GM21526 (cell line): Measurements from ENCODE around the gene SLC38A3.

Source experiments
- ATAC-seq: cut with Tn5 transposase; IDR thresholded peaks from one replicate; pipeline ENCODE4 v1.9.1; 2021; ENCODE audit warnings: moderate library complexity; ENCODE audit not compliant: unreplicated experiment, low FRiP score

SLC38A3 gene

DNA sequence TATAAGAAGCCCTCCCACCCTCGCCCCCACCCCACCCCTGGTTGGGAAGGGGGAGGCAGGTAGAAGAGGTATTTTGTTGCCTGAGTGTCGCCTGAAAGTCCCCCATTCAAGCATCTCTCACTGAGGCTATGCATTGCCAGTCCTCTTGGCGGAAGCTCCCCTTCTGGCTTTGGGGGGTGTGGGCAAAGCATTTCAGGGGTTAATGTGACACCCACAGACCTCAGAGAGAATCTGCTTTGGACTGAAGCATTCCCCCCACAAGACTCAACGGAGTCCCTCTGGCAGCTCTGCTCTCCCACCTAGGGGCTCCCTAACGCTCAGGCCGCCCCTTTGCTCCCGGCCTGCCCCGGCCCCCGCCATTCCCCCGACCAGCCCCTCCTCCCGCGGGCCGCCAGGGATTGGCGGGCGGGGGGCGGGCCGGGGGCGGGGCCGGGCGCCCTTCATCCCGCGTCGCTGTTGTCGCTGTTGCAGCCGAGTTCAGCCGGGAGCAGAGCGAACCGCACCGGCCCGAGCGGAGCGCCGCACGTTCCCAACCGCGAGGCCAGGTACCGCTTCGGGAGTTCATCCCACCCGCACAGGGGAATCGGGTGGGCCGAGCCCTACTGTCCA, at the start of gene SLC38A3:
TSS of gene SLC38A3 (plus strand) at position 468 of the 609 bp plus-strand sequence. CDS start 8,929 bp downstream, outside the sequence.
- no peak for ATAC-seq

DNA sequence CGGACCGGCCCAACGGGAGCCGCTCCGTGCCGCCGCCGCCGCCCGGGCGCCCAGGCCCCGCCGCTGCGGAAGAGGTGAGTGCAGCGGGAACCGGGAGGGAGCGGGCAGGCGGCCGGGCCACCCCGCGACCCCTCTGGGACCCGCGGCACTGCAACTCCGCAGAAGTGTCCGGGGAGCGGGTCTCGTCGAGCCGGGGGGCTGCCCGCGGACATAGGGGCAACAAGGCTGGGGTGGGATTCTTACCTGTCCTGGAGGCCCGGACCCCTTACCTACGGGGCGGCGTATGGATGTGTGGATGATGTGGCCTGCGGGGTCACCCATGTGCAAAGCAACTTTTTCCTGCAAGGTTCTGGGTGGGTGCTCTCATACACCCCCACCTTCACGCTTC, 49.6 kb upstream of the SLC38A3 start:
- no peak for ATAC-seq

DNA sequence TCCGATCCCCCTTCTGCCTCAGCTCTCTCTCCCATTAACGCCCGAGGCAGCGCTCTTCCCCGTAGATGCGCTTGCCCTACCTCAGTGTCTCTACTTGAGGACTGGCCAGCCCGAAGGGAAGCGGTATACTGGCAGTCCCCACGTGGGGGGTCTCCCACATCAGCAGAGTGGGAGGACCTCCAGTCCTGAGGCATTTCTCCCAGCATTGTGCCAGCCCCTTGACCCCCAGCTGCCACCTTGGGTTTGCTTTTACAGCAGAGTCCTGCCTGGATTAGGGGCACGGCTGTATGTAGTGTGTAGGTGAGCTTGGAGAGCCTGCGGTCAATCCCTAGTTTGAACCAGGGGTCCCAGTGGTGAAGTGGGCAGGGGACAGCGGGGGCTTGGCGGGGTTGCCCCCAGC, 49.2 kb upstream of the SLC38A3 start:
- no peak for ATAC-seq

DNA sequence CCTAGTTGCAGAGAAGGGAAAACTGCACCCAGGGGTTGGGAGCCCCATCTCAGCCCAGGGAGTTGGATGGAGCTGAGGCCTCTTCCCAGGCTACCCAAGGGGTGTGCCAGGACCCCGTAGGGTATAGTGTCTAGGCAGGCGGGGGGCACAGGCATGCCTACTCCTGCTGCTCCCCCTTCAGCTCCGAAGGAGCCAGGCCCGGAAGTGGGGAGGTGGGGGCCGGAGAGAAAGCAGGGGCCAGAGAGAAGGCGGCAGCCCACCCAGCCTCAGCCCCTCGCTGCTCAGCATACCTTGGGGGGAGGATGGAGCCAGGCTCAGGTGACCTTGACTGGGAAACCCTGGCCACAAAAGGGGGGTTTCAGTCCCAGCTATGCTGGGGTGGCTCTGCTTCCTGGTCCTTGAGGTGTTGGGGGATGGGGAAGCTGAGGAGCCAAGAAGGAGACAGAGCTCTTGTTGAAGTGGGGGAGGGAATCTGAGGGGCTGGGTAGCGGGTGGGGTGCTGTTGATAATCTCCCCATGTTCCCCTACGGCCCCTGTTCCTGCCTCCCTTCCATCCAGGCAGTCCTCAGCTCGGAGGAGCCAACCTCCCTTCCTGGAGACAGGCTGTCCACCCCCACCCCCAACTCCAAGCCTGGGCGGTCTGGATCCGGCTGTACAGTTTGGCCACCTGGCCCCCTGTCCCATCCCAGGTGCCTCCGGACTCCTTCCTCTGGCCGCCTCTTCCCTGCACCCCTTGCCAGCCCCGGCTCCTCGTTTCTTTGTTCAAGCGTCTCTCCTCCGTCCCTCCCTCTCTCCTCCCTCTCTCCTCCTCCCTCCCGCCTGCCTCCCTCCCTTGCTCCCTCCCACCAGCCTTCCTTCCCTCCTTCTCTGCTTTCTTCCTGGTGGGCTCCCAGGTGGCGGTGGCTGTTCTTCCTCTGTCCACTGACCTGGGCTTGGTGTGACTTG, 48.2 kb upstream of the SLC38A3 start:
- ATAC-seq, result no peak

DNA sequence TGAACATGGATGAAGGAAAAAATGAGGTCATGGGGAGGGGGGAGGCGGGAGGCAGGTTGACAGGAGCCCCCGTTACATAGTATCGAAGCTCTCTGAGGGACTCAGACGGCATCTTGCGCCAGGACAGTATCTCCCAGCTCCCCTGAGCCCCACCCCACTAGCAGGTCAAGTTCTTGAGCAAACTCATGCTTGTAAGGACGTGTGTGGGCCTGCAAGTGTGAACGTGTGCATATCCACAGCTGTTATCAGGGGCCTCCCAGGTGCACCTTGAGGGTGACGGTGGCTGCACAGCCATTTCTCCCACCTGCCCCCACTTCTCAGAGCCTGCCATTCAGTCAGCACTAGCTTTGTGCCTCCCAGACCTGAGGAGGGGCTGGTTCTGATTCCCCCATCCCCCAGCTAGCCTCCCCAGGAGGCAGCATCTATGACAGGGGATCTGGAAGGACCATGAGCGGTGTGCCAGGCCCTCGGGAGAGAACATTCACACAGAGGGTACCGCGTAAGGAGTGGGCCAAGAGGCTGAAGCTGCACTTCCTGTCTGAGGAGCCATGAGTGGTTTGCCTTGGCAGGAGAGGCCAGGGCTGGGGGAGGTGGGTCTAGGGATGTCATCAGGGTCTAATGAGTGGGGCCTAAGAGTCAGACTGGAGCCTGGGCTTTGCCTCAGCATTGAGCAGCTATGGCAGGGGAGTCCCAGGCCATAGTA, 47.1 kb upstream of the SLC38A3 start:
- no peak for ATAC-seq

DNA sequence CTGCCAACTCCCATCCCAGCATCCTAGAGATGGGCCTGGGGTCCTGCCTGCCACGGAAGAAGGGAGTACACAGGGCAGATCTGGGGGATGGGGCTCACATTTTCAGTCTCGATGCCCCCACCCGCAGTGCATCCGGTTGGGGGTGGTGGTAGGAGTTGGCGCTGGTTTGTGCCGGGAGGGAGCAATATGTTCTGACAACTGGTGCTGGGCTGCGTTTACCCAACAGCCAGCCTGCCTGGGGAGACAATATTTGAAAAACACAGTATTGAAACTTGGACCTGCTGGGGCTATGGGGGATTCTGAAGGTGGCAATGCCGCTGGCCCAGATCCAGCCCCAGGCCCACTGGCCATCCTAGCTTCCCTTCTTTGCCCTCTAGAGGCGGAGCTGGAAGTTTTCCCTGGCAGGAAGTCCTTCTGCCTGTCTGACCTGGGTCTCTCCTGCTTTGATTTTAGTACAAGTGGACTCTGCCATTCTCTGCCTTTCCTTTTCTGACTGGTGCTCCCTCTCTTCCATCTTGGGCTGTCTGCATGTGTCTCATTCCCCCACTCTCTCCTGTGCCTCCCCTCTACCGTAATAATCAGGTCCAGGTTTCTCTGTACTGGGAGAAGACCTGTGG, 46.4 kb upstream of the SLC38A3 start:
- ATAC-seq, result no peak

DNA sequence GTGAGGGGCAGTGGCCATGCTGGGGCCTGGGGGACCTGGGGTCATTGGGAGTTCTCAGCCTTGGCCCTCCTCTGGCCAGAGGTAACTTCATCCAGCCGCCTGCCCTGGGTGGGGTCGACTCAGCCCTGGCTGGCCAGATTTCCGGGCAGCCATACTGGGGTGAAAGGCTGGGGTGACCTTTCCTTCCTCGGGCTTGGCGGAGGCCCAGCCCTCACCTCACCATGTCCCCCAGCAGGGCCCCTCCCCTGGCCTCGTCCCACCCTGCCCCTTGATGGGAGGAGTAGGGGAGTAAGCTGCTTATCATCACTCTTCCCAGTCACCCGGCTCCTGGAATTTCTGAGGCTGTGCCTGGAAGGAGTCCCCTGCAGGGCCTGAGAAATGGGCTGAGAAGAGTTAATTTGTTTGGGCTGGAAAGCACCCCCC, 44.5 kb upstream of the SLC38A3 start:
- no peak for ATAC-seq

DNA sequence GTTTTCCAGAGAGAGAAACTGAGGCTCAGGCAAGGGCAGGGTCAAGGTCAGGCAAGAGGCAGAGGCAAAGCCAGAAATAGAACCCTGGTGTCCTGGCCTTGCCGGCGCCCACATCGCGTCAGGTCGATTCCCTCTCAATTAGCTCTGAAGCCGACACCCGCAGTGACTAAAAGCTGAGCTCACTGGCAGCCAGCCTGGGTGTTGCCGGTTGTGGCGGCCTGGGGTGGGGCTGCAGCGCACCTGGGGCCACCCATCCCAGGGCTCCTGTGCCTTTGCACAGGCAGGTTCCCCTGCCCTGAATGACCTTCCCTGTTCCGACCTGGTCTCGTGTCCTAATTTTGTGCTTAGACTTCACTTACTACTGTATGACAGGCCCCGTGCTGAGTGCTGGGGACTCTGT, 43.8 kb upstream of the SLC38A3 start:
- no peak for ATAC-seq

DNA sequence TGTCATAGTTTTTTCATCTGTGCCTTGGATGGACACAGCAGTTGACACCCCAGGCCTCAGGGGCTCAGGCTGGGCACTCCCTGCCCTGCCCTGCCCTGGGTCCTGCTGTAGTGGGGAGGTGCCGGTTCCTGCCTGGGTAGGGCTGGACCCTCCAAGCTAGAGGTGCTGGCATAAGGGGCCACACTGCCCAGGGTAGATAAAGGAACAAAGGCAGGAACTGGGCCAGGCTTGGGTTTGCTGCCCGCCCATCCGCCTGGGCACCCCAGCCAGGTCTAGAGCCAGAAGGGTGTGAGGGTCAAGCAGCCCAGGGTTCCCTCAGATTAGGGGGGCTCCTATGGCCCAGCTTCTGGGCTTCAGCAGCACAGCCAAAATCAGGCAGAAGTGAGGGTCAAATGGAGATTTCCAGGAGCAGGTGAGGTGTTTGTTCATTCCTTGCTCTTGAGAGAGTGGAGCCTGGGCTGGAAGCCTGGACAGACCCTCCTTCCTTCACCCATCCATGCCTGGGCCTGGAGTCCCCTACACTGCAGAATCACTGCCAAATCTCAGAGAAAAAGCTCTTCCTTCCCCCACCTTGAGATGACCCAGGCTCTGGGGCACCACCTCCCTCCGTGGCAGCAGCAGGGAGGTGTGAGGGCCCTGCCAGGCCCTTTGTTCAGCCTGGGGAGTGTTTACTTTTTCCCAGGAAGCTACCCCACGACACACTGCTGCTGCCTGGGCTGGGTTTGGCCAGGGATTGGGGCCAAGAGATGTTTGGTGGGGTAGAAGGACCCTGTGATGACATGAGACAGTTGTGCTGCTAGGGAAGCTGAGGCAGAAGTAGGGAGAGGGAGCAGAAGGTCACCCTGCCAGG, 42.8 kb upstream of the SLC38A3 start:
- no peak for ATAC-seq

DNA sequence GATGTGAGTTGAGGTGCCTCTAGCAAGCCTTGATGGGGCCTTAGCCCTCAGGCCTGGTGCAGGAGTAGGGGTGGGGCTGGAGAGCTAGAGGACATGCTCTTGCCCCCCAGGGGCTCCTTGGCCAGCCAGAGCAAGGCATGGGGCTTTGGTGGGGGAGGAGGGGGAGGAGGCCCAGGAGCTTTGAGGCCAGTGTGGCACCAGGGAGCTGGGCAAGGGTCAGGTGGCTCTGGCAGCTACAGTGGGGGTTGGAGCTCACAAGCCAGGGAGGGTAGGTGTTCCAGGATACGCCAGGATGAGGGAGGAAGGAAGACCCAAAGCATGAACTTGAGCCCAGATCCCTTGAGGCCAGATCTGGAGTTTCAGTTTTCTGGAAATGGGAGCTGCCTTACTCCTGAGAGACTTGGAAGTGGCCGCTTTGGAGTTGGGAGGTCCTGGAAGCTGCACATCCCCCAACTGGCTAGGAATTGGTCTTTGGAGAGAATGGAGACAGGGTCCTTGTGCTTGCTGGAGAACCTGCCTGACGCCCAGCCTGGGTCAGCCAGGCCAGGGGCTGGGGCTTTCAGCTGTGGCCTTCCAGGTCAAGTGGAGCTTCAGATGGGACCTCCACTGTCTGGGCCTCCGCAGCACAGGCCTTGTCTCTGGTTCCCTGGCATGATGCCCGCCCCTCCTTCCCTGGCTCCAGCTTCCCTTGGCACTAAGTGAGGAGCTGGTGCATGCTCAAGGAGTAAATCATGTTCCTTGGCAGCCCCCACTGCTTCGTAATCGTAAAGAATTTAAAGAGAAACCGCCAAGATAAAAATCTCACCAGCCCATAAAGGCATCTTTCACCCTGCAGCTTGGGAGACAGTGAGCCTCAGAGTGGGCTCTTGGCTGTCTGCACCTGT, 41.3 kb upstream of the SLC38A3 start:
- no peak for ATAC-seq

DNA sequence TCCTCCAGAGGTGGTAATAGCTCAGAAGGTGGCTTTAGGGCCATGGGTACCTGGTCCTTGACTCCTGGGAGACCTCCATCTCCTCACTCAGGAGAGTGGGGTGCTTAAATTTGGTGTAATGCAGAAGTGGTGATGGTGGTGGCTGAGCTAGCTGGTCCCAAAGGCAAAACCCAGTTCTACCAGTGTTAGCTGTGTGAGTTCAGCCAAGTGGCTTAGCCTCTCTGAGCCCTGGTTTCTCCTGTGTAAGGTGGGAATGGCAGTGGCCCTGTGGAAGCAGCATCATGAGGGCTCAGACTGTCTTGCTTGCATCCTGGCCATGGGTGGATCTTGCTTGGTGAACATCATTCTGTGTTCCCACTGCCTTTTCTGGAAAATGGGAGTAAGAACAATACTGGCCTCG, 40.6 kb upstream of the SLC38A3 start:
- no peak for ATAC-seq

DNA sequence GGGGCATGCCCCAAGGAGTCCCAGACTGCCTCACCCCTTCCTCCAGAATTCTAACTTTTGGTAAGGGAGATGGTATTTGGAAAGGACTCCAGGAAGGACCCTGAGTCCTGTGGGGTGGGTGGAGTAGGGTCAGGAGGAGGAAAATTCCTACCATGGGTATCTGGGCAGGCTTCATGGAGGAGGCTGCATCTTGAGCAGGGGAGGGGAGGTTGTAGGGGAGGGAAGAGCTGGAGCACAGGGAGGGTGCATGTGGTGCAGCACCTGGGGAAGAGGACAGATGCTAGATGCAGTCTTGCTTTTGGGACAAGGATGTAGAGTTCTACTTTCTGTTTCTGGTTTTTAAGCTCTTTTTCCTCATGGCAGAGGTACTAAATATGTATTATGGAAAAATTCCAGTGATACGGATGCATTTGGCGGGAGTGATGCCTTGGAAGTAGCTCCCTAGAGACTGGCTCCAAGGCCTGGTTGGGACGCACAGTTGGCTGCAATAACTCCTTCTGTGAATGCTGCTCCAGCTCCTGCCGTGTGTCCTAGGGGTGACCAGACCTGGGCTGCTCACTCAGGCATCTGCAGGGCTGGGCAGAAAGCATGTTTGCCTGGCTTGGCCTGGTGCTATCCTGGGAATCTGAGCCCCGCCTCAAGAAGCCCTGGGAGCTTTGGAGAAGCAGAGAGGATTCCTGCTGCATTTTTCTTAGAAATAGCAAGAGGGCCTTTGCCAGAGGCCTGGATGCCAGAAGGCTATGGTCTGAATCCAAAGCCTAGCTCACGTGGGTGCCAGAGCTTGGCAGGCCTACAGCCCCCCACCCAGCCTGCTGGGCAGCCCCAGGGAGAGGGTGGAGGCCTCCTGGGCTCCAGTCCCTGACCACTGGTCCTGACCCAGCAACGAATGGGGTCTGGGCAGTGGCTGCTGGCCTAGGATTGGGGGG, 39.8 kb upstream of the SLC38A3 start:
- ATAC-seq, result no peak

DNA sequence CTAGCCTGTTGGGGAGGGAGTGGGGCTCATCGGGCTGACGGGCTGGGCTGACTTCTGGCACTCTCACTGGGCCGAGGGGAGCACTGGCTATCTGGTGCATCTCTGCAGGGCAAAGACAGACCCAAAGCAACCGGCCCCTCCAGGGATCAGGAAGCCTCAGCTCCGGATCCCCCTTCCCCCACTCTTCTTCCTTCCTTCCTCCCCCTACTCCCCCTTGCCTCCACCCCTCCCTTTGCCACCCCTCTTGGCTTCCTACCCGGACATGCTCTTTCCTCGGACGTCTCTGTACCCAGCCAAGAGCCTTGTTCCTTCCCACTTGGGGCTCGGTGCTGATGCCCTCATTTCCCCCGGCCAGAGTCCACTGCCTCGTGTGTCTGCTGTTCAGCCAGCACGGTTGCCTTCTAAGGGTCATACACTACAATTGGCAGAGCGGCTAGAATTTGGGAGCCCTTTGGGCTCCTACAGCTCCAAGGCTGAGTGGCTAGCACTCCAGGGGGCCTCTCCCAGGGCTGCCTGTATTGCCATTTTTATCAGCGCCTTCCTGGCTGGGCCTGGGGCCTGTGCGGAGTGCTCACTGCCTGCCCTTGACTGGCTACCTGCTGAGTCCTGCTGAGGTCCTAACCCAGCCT, 39.0 kb upstream of the SLC38A3 start:
- no peak for ATAC-seq

DNA sequence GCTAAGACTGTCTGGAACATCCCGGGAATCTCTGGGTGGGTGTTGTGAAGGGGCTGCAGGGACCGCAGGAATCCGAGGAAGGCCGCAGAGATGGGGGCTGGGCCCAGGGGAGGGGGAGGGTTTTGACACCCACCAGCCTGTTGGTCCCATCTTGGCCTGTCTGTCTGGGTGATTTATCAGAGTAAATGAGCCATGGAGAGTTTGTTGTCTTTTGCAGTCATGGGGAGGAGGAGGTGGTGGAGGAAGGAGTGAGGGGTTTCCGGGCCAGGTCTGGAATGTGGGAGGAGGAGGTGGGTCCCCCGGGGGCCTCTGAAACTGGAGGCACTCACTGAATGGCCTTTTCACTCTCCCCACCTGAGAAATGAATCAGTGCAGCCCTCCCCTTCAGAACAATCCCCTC, 38.5 kb upstream of the SLC38A3 start:
- ATAC-seq, result no peak

DNA sequence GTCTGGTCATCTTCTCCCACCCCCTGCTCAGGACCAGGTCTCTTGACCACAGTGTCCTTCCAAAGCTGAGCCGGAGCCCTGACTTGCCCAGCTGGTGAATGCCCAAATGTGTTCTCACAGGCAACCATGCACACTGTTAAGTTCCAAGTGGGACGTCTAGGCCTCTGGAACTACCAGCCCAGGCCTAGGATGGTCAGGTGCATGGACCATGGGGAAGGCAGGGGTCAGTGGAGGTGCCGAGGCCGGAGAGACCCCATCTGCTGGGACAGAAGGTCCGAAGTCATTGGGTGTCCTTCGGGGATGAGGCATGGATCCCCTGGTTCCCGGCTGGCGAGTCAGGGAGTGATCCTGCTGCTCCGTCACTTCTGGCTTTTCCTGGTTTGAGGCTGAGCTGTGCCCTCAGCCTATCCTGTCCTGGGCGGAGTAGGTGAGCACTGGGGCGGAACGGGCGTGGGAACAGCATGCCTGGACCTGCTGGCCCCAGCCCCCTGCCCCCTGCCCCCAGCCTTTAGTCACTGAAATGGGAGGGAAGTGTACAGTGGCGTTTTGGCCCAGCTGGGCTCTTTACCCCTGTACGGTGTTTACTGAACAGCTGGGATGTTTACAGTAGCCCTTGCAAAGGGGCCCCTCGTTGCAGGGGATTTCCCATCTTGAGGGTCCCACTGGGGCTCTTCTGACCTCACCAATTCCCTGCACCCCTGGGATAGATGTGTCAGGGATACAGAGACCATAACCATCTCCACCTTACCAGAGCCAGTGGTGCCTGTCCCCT, 37.8 kb upstream of the SLC38A3 start:
- no peak for ATAC-seq

DNA sequence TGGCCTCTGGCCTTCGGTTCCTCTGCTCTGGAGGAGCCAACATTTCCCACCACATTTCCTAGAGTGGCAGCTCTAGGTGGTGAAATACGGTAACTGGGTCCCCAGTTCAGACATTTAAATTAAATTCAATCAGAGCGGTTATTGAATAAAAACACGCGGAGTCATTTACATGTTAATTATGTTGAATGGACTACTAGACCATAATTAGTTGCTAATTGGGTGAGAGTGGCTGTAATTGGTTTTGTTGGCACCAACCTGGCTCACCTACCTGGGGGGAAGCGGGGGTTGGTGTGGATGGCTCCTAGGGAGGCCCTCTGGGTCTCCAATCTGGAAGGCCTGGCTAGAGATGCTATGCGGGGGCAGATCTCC, 37.2 kb upstream of the SLC38A3 start:
- ATAC-seq, result no peak

DNA sequence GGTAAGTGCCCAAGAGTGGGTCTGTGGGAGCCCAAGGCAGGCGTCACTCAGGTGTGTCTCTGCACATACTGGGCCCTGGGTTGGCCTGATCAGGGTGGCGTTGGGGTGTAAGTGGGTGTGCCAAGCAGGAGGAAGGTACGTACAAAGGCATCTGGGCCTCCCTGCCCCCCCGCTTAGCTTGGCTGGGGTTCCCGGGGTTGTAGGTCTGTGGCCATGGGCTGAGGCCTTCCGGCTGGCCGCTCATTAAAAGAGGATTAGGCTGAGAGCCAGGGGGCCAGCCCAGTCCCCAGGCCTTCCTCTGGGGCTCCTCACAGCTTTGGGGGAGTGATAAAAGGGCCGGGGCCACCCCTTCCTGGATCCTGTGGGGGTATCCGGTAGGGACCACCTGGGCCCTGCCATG, 36.7 kb upstream of the SLC38A3 start:
- ATAC-seq, result no peak
